Keratinocyte (primary cell): Measurements from ENCODE around the gene POR. TPM values are rescaled to one million over a fixed set of nuclear protein-coding genes. Genes with fewer than 3 reads are reported as not detected.
A peak's percentile ranks its signal among the peaks of the same experiment; 100 is the strongest.

Source experiments
- DNase-seq: peaks from one replicate; pipeline ENCODE4 v3.0.0-alpha.2; 2011; ENCODE audit warnings: low read depth, missing footprints, low spot score
- FAIRE-seq: peaks from 2 replicates; lab custom pipeline; 2011; peaks lifted over from hg19 to GRCh38; lab: Jason Lieb, UNC
- H2AFZ ChIP-seq: 2 replicates; pipeline ENCODE4 v1.6.0; 2012; ENCODE audit warnings: low read length, control low read depth, inconsistent platforms; ENCODE audit not compliant: control insufficient read depth
- H3K27ac ChIP-seq: 2 replicates; pipeline ENCODE4 v1.5.1; 2011; ENCODE audit warnings: low read length; ENCODE audit not compliant: control insufficient read depth, insufficient read depth
- H3K27me3 ChIP-seq: 3 replicates; pipeline ENCODE4 v1.6.0; 2011; ENCODE audit warnings: low read length; ENCODE audit not compliant: control insufficient read depth, insufficient read depth; ENCODE audit errors: extremely low read depth
- H3K36me3 ChIP-seq, 2 experiments: 2 replicates in 1 of 2; 3 replicates in 1 of 2; pipeline ENCODE4 v1.5.1; 2011; ENCODE audit warnings: low read length in 2 of 2, mild to moderate bottlenecking in 1 of 2; ENCODE audit not compliant: control insufficient read depth in 2 of 2, insufficient read depth in 2 of 2; ENCODE audit errors: extremely low read depth in 1 of 2
- H3K4me1 ChIP-seq: 3 replicates; pipeline ENCODE4 v1.5.1; 2011; ENCODE audit warnings: low read length; ENCODE audit not compliant: control insufficient read depth, insufficient read depth; ENCODE audit errors: extremely low read depth
- H3K4me2 ChIP-seq: 3 replicates; pipeline ENCODE4 v1.6.0; 2011; ENCODE audit warnings: low read depth, low read length; ENCODE audit not compliant: control insufficient read depth, insufficient read depth; ENCODE audit errors: extremely low read depth
- H3K4me3 ChIP-seq, 3 experiments: fragments of 200-600 bp in 1 of 3; sonication (generic) in 1 of 3; 2 replicates in 2 of 3; 3 replicates in 1 of 3; pipeline ENCODE4 v1.5.1; 2011 to 2016; ENCODE audit warnings: low read length in 3 of 3, mild to moderate bottlenecking in 3 of 3, control low read depth in 2 of 3, inconsistent platforms in 1 of 3, low read depth in 1 of 3, mixed read lengths in 1 of 3, mixed run types in 1 of 3, moderate library complexity in 1 of 3; ENCODE audit not compliant: control insufficient read depth in 2 of 3, insufficient read depth in 2 of 3; ENCODE audit errors: extremely low read depth in 1 of 3
- H3K79me2 ChIP-seq: 2 replicates; pipeline ENCODE4 v1.6.0; 2012; ENCODE audit warnings: low read length; ENCODE audit not compliant: control insufficient read depth, insufficient read depth
- H3K9ac ChIP-seq: 3 replicates; pipeline ENCODE4 v1.6.0; 2011; ENCODE audit warnings: low read length; ENCODE audit not compliant: control insufficient read depth, insufficient read depth; ENCODE audit errors: extremely low read depth
- H3K9me1 ChIP-seq: 3 replicates; pipeline ENCODE4 v1.6.0; 2011; ENCODE audit warnings: low read length; ENCODE audit not compliant: control insufficient read depth, insufficient read depth; ENCODE audit errors: extremely low read depth
- H3K9me3 ChIP-seq: 2 replicates; pipeline ENCODE4 v1.5.1; 2012; ENCODE audit warnings: low read depth, low read length; ENCODE audit not compliant: control insufficient read depth
- H4K20me1 ChIP-seq: 3 replicates; pipeline ENCODE4 v1.6.0; 2011; ENCODE audit warnings: low read length; ENCODE audit not compliant: control insufficient read depth, insufficient read depth; ENCODE audit errors: extremely low read depth
- CTCF ChIP-seq, 3 experiments: IDR thresholded peaks in 1 of 3; conservative IDR thresholded peaks in 1 of 3; optimal IDR thresholded peaks in 1 of 3; 2 replicates in 2 of 3; 3 replicates in 1 of 3; pipeline versions ENCODE3 to v1.5.1; 2011; ENCODE audit warnings: low read length in 3 of 3, mild to moderate bottlenecking in 3 of 3, moderate library complexity in 2 of 3, control low read depth in 1 of 3, inconsistent platforms in 1 of 3; ENCODE audit not compliant: insufficient read depth in 2 of 3; ENCODE audit errors: extremely low read depth in 1 of 3
- EZH2 ChIP-seq: IDR thresholded peaks from one replicate; pipeline ENCODE4 v1.6.1; 2012; ENCODE audit warnings: inconsistent platforms, mild to moderate bottlenecking, low read length, moderate library complexity
- dilution Hi-C: fragments of 300-500 bp; cut with MboI; formaldehyde crosslinking; loops from one replicate; pipeline ENCODE4 v1.7.0; 2020; ENCODE audit warnings: low sequenced_read_pairs; ENCODE audit not compliant: extremely low pct_ligation_motif_present
- polyA plus RNA-seq, 5 experiments: library from polyadenylated mRNA; depleted of rRNA in 3 of 5; stranded (reverse) in 3 of 5; stranded (forward) in 1 of 5; unstranded in 1 of 5; fragments of >200 nt; gene quantifications; 1 replicate in 1 of 5; 2 replicates in 3 of 5; 3 replicates in 1 of 5; pipeline versions ENCODE4 v1.2.1 to v1.2.3, GENCODE V29; 2011 to 2012; ENCODE audit warnings: missing spikeins in 2 of 5, low read depth in 1 of 5, low replicate concordance in 1 of 5

Gene POR
- polyA plus RNA-seq, 1 donor (not counting 4 experiments of a cell fraction or from before 2014, with no cell fraction given), result 28.6 TPM

- dilution Hi-C loops, result no loop called here
- FAIRE-seq, result peak; percentile 5
- DNase-seq, result peak; percentile 44
- H3K9me3 ChIP-seq, result no peaks in the 10 kb centered on the region
- H3K79me2 ChIP-seq, result no peaks in the 10 kb centered on the region
- peaks cover 9 to 11% of the 10 kb centered on the region in 2 experiments for H3K36me3 ChIP-seq
- H3K4me3 ChIP-seq, result peak within 1 kb of the TSS; percentile 76 to 82 (median 78)
- no peaks in the 10 kb centered on the region for H3K9me1 ChIP-seq
- H2AFZ ChIP-seq, result peak within 1 kb of the TSS; percentile 53
- H3K27me3 ChIP-seq, result no peaks in the 10 kb centered on the region
- TF ChIP-seq EZH2 (no peak), CTCF (optimal IDR thresholded peaks at IDR 0.05 in 1 of 3, IDR thresholded peaks at IDR 0.05 in 1 of 3, conservative IDR thresholded peaks at IDR 0.05 in 1 of 3; ENCODE audit: extremely low read depth in 1 of 3, insufficient read depth in 2 of 3, low read length in 3 of 3) (no peak)
- H3K4me1 ChIP-seq, result peaks cover 4% of the 10 kb centered on the region
- H3K4me2 ChIP-seq, result peak within 1 kb of the TSS; percentile 87
- H3K27ac ChIP-seq, result peak within 1 kb of the TSS; percentile 31
- H4K20me1 ChIP-seq, result no peaks in the 10 kb centered on the region
- peak within 1 kb of the TSS; percentile 72 for H3K9ac ChIP-seq
Measured at GRCh38 chr7:75994388-75995051, 79.6 kb downstream of the POR start, which contains the start of gene TMEM120A. Gene TMEM120A, minus strand, starts transcription at chr7:75994595. Its CDS starts 25 bp downstream, at chr7:75994570.

- peak overlapping the region; percentile 87 for H3K4me2 ChIP-seq
- FAIRE-seq (no peak), DNase-seq (no peak)
- no peak overlapping the region for H3K27ac ChIP-seq
- peak overlapping the region; percentile 37 for H2AFZ ChIP-seq
- peak overlapping the region in 2 of 3 experiments; percentile 52 to 82 for H3K4me3 ChIP-seq
- no peaks in the 10 kb centered on the region for H3K79me2 ChIP-seq
- no peaks in the 10 kb centered on the region for H3K9me1 ChIP-seq
- dilution Hi-C loops, result no loop called here
- TF ChIP-seq EZH2 (no peak), CTCF (optimal IDR thresholded peaks at IDR 0.05 in 1 of 3, IDR thresholded peaks at IDR 0.05 in 1 of 3, conservative IDR thresholded peaks at IDR 0.05 in 1 of 3; ENCODE audit: extremely low read depth in 1 of 3, insufficient read depth in 2 of 3, low read length in 3 of 3) (no peak)
- H3K4me1 ChIP-seq, result peaks cover 4% of the 10 kb centered on the region
- no peaks in the 10 kb centered on the region for H3K9me3 ChIP-seq
- peak overlapping the region; percentile 30 for H3K9ac ChIP-seq
- H4K20me1 ChIP-seq, result no peaks in the 10 kb centered on the region
- no peaks in the 10 kb centered on the region for H3K27me3 ChIP-seq
- H3K36me3 ChIP-seq, result peaks cover 9 to 10% of the 10 kb centered on the region in 2 experiments
Measured at GRCh38 chr7:75995052-75995471, 80.1 kb downstream of the POR start.
